HL-60/S4 treated with phorbol 12-myristate 13-acetate at 8.2 ng/mL for 4 days and 3 days (cell line): ENCODE results near the gene FAM3D.

ENCODE experiments used
- in situ Hi-C: fragments of 300-500 bp; cut with MboI; formaldehyde crosslinking; loops from 2 replicates; pipeline ENCODE4 v1.15.0; 2022; ENCODE audit warnings: low sequenced_read_pairs

FAM3D gene

GRCh38 chr3:58630076-58630709 lies 36.4 kb downstream of the FAM3D start:
- in situ Hi-C loops = loop anchor here (25.0 kb wide), 1 partner anchor 318 kb away; the partner anchor contains the start of genes HTD2 and RPP14

- in situ Hi-C loops = loop anchor here (25.0 kb wide), 1 partner anchor 317 kb away; the partner anchor contains the start of genes HTD2 and RPP14
Measured at GRCh38 chr3:58629629-58630028, 36.9 kb downstream of the FAM3D start.

GRCh38 chr3:58628823-58629562 lies 37.6 kb downstream of the FAM3D start:
- in situ Hi-C loops = loop anchor here (25.0 kb wide), 1 partner anchor 317 kb away; the partner anchor contains the start of genes HTD2 and RPP14

GRCh38 chr3:58627941-58628340 lies 38.6 kb downstream of the FAM3D start:
- in situ Hi-C loops = loop anchor here (25.0 kb wide), 1 partner anchor 316 kb away; the partner anchor contains the start of genes HTD2 and RPP14

GRCh38 chr3:58627570-58627885 lies 39.0 kb downstream of the FAM3D start:
- in situ Hi-C loops = loop anchor here (25.0 kb wide), 1 partner anchor 315 kb away; the partner anchor contains the start of genes HTD2 and RPP14

GRCh38 chr3:58626841-58627569 lies 39.6 kb downstream of the FAM3D start:
- in situ Hi-C loops = loop anchor here (25.0 kb wide), 1 partner anchor 315 kb away; the partner anchor contains the start of genes HTD2 and RPP14

GRCh38 chr3:58625196-58625824 lies 41.3 kb downstream of the FAM3D start:
- in situ Hi-C loops = loop anchor here (25.0 kb wide), 1 partner anchor 313 kb away; the partner anchor contains the start of genes HTD2 and RPP14

GRCh38 chr3:58624550-58624949 lies 42.0 kb downstream of the FAM3D start:
- in situ Hi-C loops = no loop called here

- in situ Hi-C loops = no loop called here
Measured at GRCh38 chr3:58623961-58624360, 42.6 kb downstream of the FAM3D start.

GRCh38 chr3:58623478-58623877 lies 43.1 kb downstream of the FAM3D start:
- in situ Hi-C loops = no loop called here

GRCh38 chr3:58622892-58623291 lies 43.7 kb downstream of the FAM3D start:
- in situ Hi-C loops = no loop called here

- in situ Hi-C loops = no loop called here
Measured at GRCh38 chr3:58622436-58622835, 44.1 kb downstream of the FAM3D start.

GRCh38 chr3:58621086-58621830 lies 45.3 kb downstream of the FAM3D start:
- in situ Hi-C loops = no loop called here

GRCh38 chr3:58620421-58620820 lies 46.2 kb downstream of the FAM3D start:
- in situ Hi-C loops = no loop called here

GRCh38 chr3:58617338-58617761 lies 49.2 kb downstream of the FAM3D start:
- in situ Hi-C loops = no loop called here

- in situ Hi-C loops = no loop called here
Measured at GRCh38 chr3:58613236-58614132, 53.1 kb downstream of the FAM3D start.

GRCh38 chr3:58612830-58613229 lies 53.7 kb downstream of the FAM3D start:
- in situ Hi-C loops = no loop called here

GRCh38 chr3:58609990-58610389 lies 56.6 kb downstream of the FAM3D start:
- in situ Hi-C loops = no loop called here

GRCh38 chr3:58608648-58609047 lies 57.9 kb downstream of the FAM3D start:
- in situ Hi-C loops = no loop called here
